ENCODE measurements around the gene PKNOX2.

- TF ChIP-seq CTCF (IDR thresholded peaks at IDR 0.05): no peak
- no peak for TF ChIP-seq POLR2AphosphoS5 (IDR thresholded peaks at IDR 0.05)
These were observed 121.9 kb downstream of the PKNOX2 start for GRCh38 chr11:125286486-125286885.

All from gastroesophageal sphincter (tissue), 3 donors.